ENCODE measurements around the gene ARVCF.
A peak's percentile ranks its signal among the peaks of the same experiment; 100 is the strongest.

The ARVCF gene

DNA sequence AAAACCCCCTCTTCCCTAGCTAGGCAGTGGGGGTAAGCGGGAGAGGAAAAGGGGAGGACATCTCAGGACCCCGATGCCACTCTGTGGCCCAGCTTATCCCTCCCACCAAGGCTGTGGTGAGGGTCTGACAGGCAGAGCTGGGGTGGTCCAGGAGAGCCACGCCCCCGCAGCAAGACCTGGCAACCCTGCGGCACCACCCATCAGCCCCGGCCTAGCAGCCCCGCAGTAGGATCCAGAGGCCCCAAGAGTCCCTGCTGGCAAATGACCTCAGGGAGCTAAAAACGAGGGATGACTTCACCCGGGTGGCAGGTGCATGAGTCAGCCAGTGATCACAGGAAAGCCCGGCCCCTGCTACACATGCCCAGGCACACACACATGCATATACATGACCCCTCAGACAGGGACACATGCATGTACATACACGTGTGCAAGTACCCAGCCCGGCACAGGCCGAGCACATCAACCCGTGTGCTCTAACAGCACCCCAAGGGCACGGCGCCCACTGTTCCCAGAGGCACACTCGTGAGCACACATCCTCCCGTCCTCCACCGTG lies 32.3 kb downstream of the ARVCF start:
- Histone ChIP-seq H3K27ac (ENCODE audit: poor library complexity, severe bottlenecking) (peak overlapping the region; percentile 39), H3K4me1 (ENCODE audit: insufficient read depth, poor library complexity, severe bottlenecking) (peaks cover 23% of the 10 kb centered on the region), H3K4me3 (ENCODE audit: severe bottlenecking) (no peak overlapping the region), H3K9me3 (ENCODE audit: severe bottlenecking) (peaks cover 2% of the 10 kb centered on the region), H3K36me3 (ENCODE audit: low read depth) (peaks cover 5% of the 10 kb centered on the region; the same call in 1 of the 2 replicates), H3K27me3 (ENCODE audit: insufficient read depth, poor library complexity, severe bottlenecking) (no peaks in the 10 kb centered on the region)
- no peak for TF ChIP-seq CTCF (IDR thresholded peaks at IDR 0.05; ENCODE audit: poor library complexity, severe bottlenecking)
- DNase-seq (ENCODE audit: low spot score) (no peak), ATAC-seq (ENCODE audit: low read depth) (peak; percentile 59)

- peaks cover 23% of the 10 kb centered on the region for H3K4me1 ChIP-seq (ENCODE audit: insufficient read depth, poor library complexity, severe bottlenecking)
- TF ChIP-seq CTCF (IDR thresholded peaks at IDR 0.05; ENCODE audit: poor library complexity, severe bottlenecking) = no peak
- no peak for ATAC-seq (ENCODE audit: low read depth)
- H3K4me3 ChIP-seq (ENCODE audit: severe bottlenecking) = no peak overlapping the region
- H3K9me3 ChIP-seq (ENCODE audit: severe bottlenecking) = peaks cover 2% of the 10 kb centered on the region
- peak overlapping the region; percentile 39 for H3K27ac ChIP-seq (ENCODE audit: poor library complexity, severe bottlenecking)
- H3K27me3 ChIP-seq (ENCODE audit: insufficient read depth, poor library complexity, severe bottlenecking) = no peaks in the 10 kb centered on the region
- no peak for DNase-seq (ENCODE audit: low spot score)
- H3K36me3 ChIP-seq (ENCODE audit: low read depth) = peaks cover 7% of the 10 kb centered on the region; the same call in 1 of the 2 replicates
Observed at GRCh38 chr22:19983741-19984140, 32.9 kb downstream of the ARVCF start.

DNA sequence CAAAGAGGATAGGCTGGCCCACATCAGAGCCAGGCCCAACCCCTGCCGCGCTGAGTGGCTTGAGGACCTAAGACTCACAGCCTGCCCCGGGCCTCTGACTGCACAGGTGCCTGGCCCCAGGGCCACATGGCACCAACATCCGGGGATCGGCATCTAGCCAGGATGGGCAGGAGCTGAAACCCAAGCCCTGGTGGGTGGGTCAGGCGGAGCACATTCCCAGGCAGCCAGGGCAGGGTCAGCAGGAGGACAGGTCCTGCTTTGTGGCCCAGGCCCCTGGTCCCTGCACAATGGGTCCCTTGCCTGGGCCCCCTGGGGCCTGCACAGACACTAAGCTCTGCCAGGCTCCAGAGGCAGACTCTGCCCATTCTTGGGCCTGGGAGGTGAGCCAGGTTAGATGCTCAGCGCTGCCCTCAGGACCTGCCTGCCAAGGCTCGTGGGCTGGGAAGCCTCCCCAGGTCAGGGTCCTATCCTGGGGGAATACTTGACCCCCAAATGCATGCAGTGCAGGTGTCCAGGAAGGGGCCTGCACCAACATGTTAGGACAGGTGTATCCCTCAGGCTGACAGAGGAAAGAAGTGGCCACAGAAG lies 33.5 kb downstream of the ARVCF start:
- DNase-seq (ENCODE audit: low spot score) (no peak), ATAC-seq (ENCODE audit: low read depth) (no peak)
- no peaks in the 10 kb centered on the region for H3K27me3 ChIP-seq (ENCODE audit: insufficient read depth, poor library complexity, severe bottlenecking)
- peaks cover 7% of the 10 kb centered on the region; the same call in 1 of the 2 replicates for H3K36me3 ChIP-seq (ENCODE audit: low read depth)
- peaks cover 23% of the 10 kb centered on the region for H3K4me1 ChIP-seq (ENCODE audit: insufficient read depth, poor library complexity, severe bottlenecking)
- H3K4me3 ChIP-seq (ENCODE audit: severe bottlenecking) = no peak overlapping the region
- peaks cover 2% of the 10 kb centered on the region for H3K9me3 ChIP-seq (ENCODE audit: severe bottlenecking)
- H3K27ac ChIP-seq (ENCODE audit: poor library complexity, severe bottlenecking) = peak overlapping the region; percentile 39
- no peak for TF ChIP-seq CTCF (IDR thresholded peaks at IDR 0.05; ENCODE audit: poor library complexity, severe bottlenecking)

DNA sequence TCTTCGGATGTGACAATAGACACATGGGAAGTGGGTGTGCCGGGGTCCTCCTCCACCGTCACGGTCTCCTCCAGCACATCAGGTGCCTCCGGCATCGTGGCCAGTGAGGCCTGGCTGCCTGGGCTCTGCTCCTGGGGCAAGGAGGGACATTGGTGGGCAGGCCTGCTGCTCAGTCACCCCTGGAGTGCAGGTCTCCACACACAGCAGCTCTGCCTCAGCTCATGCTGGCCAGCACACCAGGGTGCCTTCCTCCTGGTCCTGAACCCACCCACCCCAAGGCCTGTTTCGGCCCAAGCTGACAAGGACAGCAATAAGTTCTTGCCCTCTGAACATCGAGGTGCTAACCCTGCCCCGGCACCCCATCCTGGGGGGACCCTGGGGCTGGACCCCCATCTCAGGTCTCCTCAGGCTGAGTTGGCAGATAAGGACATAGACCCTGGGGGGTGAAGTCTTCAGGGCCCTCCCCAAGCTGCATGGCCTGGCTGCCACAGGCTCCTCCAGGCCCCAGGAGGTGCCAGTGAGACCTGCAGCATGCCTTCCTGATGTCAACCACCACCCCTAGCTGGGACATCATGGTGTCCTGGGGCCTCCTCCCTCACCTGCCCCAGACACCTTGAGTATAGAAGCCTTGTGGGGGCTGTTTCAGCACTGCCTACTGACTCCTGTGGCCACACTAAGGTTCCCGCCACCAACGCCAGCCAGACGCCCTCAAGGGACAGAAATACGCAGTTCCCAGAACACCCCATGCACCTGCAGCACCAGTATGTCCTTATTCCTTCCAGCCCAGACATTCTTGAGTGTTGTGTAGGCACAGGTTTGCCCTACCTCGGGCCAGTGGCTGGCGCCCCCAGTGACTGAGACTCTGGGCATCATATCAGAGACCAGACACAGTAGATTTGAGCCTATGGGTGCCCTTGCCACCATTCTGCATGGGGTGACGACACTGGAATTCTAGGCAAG lies 34.4 kb downstream of the ARVCF start:
- Histone ChIP-seq H3K27me3 (ENCODE audit: insufficient read depth, poor library complexity, severe bottlenecking) (no peaks in the 10 kb centered on the region), H3K4me1 (ENCODE audit: insufficient read depth, poor library complexity, severe bottlenecking) (peaks cover 23% of the 10 kb centered on the region), H3K4me3 (ENCODE audit: severe bottlenecking) (no peak overlapping the region), H3K36me3 (ENCODE audit: low read depth) (peaks cover 7% of the 10 kb centered on the region; the same call in 1 of the 2 replicates), H3K27ac (ENCODE audit: poor library complexity, severe bottlenecking) (peak overlapping the region; percentile 39), H3K9me3 (ENCODE audit: severe bottlenecking) (peaks cover 2% of the 10 kb centered on the region)
- ATAC-seq (ENCODE audit: low read depth) (no peak), DNase-seq (ENCODE audit: low spot score) (no peak)
- TF ChIP-seq CTCF (IDR thresholded peaks at IDR 0.05; ENCODE audit: poor library complexity, severe bottlenecking) = no peak

Measured in RWPE2 (cell line).